Middle frontal gyrus (tissue), 1 donor: ENCODE measurements around the gene VPS13A.
A peak's percentile ranks its signal among the peaks of the same experiment; 100 is the strongest.
"Not testable (repeated sequence)": the region's sequence is repeated elsewhere in the genome, so short reads cannot be mapped to it uniquely, and the experiment has no call there.

Experiments
- DNase-seq: peaks from one replicate; pipeline ENCODE4 v3.0.0-alpha.2; 2015; ENCODE audit warnings: low spot score; ENCODE audit errors: extremely low spot score

Gene VPS13A

DNA sequence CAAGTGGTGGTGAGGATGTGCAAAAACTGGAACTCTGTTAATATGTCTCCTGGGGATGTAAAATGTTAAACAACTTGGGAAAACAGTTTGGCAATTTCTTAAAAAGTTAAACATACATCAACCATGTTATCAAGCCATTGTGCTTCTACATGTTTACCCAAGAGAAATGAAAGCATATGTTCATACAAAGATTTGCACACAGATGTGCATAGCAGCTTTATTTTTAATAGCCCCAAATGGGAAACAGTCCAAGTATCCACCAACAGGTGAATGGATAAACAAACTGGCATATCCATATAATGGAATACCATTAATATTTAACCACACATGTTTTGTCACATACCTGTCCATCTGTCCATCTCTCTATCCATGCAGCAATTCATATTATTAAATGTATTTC is 6.2 kb downstream of the VPS13A start:
- DNase-seq, result no peak

DNA sequence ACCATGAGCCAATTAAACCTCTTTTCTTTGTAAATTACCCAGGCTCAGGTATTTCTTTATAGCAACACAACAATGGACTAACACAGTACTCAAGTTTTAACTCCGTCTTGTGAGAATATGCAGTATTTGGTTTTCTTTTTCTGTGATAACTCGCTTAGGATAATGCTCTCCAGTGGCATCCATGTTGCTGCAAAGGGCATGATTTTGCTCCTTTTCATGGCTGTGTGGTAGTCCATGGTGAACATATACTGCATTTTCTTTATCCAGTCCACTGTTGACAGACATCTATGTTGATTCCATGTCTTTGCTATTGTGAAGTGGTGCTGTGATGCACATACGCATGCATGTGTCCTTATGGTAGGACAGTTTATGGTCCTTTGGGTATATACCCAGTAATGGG is 10.9 kb downstream of the VPS13A start:
- no peak for DNase-seq

DNA sequence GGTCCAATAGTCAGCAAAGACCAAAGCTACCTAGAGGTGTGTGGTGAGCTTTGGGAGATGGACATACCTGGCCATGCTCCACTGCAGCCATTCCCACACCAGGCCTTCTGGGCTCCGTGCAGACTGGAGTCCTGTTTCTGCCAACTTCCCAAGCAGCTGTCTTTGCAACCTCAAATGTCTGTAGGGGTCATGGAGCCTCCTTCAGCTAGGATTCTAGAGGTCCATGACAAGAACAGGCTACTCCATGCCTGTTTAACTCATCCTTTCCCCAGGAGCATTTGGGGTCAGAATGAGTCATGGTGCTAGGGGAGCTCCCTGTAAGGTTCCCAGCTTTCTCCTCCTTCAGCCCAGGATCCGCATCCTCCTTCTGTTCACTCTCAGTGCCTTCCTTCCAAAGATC is 17.1 kb downstream of the VPS13A start:
- DNase-seq, result no peak

DNA sequence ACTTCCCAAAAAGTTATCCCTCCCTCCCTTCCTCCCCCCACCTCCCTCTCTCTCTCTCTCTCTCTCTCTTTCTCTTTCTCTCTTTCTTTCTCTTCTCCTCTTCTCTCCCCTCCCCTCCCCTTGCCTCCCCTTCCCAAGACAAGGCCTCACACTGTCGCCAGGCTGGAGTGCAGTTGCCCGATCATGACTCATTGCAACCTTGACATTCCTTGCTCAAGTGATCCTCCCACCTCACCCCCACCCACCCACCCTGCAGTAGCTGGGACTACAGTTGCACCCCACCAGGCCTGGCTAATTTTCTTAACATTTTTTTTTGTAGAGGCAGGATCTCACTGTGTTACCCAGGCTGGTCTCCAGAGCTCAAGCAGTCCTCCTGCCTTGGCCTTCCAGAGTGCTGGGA is 32.8 kb downstream of the VPS13A start:
- no peak for DNase-seq

DNA sequence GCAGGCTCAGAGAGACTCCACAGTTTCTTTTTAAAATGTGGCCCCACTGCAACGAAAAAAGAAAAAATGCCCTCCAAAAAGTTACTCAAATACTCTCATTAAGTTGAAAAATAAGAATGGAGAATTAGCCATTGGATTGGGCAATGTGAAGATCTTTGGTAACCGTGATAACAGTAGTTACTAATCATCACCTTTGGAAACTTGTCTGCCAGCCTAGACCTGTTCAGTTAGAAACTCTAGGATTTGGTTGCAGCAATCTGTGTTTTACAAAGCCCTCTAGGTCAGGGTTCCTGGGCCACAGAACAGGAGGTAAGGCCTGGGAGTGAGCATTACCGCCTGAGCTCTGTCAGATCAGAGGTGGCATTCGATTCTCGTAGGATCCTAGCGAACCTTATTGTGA is 34.2 kb downstream of the VPS13A start:
- no peak for DNase-seq

DNA sequence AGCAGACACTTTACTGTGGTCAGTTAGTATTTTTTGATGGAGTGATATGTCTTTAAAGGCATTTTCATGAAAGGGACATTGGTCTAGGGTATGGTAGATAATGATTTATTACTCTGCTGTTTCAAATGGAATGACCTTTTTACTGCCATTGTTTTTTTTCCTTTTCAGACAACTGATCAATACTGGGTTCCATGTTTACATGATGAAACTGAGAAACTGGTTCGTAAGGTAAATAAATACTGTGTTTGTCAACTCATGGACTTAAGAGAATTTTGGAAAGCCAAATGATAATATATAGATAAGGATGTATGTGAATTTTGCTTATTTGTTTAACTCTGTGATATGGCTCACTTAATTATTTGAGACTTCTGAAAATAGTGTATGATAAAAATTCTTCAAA is 35.5 kb downstream of the VPS13A start:
- DNase-seq, result no peak

DNA sequence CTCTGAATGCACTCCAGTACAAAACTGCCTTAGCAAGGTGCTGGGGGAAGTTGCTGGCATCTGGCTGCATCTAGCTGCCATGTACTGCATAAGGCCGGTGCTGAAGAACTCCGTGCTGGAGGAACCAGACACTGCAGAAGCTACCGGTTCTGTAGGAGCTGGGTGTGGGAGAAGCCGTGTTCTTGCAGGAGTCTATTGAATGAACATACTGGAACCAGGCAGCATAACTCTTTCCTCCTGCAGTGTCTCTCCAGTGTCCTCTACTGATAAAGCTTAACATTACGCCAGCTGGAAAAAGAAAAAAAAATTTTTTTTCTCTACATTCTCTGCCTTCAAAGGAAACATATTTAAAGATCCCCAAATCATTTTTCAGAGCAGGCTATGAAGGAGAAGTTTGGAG is 38.5 kb downstream of the VPS13A start:
- DNase-seq, result no peak

DNA sequence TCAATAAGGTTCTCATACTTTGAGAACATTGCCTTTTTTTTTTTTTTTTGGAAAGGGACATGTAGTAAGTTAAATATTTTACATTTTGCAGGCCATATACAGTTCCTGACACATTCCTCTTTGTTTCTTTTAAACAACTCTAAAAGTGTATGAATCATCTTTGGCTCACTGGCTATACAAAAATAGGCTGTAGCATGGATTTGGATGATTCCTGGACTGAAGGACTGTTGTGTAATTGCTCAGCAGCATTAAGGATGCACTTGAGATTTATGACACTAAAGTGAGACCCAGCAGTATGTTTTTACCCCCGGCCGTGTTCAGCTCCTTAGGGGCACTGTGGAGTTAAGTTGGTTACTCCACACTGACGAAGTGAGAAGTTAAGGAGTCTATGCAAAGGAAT is 41.3 kb downstream of the VPS13A start:
- peak; percentile 18 for DNase-seq

DNA sequence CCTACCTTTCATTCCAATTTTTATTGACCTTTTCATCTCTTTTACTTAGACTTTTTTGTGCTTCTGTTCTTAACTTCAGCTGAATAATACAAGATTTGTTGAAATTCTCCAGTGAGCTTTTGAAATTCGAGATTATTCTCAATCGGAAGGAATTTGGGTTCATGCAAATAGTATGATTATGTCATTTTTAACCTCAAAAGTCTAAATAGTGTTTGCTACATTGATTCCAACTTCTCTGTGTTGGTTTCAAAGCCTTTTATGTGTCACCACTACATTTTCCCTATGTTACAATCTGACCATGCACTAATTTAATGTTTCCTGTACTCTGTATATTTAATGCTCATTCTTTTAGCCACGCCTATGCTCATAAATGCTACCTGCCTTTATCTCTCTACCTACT is 44.1 kb downstream of the VPS13A start:
- DNase-seq, result no peak

DNA sequence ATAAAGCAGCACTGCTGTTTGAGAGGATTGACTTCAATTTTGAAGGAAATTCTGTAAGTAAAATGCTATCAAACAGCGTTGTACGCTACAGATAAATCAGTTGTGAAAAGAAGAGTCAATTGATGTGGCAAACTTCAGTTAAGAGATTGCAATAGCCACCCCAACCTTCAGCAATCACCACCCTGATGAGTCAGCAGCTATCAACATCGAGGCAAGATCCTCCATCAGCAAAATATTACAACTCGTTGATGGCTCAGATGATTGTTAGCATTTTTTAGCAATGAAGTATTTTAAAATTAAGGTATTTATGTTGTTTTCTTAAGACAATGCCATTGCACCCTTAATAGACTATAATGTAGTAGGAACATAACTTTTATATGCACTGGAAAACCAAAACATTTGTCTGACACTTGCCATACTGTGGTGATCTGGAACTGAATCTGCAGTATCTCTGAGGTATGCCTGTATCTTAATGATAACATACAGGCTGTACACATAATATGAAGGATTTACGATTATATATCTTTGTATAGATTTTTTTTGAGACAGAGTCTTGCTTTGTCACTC is 47.5 kb downstream of the VPS13A start:
- DNase-seq, result no peak

DNA sequence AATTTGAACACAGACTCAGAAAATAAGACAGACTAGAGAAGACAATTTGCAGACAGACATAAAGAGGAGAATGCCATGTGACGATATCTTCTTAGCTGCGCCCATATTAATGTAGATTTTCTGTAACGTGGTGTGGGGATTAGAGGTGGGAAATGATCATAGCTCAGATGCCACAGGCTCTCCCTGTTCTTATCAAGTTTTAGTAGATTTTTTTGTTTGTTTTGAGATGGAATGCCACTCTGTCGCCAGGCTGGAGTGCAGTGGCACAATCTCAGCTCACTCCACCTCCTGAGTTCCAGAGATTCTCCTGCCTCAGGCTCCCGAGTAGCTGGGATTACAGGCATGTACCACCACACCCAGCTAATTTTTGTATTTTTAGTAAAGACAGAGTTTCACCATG is 59.4 kb downstream of the VPS13A start:
- no peak for DNase-seq

DNA sequence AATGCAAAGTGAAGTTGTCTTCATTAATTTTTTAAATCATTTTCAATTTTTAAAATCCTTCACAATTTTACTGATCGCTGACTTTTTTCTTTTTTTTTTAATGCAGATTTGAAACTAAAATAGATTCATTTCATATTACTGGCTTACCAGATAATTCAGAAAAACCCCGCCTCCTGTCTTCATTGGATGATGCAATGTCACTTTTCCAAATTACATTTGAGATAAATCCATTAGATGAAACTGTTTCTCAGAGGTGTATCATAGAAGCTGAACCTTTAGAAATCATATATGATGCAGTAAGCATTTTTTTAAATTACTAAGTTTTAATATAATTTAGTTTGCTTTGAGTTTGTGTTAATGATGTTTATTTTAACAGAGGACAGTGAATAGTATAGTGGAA is 60.6 kb downstream of the VPS13A start:
- no peak for DNase-seq

DNA sequence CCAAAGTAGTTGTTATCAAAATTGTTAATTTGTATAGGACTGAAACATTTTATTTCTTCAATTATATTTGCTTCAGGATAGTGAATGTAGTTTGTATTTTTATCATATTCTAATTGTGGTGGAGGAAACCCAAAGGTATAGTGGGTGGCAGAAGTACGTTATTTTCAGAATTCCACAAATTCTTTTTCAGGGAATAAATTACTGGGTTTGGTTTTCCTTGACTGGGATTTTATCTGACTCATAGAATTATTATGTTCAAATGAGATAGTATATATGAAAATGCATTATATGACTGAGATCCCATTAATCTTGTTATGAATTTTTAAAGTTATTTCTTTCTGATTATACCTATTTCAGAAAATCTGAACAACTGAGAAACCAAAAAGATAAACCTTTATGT is 73.7 kb downstream of the VPS13A start:
- DNase-seq, result no peak

DNA sequence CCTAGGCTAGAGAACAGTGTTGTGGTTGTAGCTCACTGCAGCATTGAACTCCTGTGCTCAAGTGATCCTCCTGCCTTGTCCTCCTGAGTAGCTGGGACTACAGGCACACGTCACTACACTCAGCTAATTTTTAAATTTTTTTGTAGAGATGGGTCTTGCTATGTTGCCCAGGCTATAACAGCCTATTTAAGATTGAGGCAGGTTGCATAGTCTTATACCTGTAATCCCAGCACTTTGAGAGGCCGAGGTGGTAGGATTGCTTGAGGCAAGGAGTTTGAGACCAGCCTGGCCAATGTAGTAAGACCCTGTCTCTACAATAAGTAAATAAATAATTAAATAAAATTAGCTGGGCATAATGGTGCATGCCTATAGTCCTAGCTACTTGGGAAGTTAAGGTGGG is 79.9 kb downstream of the VPS13A start:
- no peak for DNase-seq

DNA sequence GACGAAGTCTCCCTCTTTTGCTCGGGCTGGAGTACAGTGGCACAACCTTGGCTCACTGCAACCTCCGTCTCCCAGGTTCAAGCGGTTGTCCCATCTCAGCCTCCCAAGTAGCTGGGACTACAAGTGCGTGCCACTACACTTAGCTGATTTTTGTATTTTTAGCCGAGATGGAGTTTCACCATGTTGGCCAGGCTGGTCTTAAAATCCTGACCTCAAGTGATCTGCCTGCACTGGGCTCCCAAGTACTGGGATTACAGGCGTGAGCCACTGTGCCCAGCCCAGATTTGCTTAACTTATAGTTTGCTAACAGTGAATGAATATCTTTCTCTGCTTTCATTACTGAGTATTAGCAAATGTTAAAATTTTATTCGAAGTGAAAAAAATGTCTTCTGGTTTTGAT is 84.3 kb downstream of the VPS13A start:
- no peak for DNase-seq

DNA sequence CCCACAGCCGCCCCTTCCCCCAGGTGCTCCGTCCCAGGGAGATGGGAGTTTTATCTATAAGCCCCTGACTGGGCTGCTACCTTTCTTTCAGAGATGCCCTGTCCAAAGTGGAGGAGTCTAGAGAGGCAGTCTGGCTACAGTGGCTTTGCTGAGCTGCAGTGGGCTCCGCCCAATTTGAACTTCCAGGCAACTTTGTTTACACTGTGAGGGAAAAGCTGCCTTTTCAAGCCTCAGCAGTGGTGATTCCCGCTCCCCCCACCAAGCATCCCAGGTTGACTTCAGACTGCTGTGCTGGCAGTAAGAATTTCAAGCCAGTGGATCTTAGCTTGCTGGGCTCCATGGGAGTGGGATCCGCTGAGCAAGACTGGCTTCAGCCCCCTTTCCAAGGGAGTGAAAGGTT is 90.4 kb downstream of the VPS13A start:
- not testable (repeated sequence) for DNase-seq

DNA sequence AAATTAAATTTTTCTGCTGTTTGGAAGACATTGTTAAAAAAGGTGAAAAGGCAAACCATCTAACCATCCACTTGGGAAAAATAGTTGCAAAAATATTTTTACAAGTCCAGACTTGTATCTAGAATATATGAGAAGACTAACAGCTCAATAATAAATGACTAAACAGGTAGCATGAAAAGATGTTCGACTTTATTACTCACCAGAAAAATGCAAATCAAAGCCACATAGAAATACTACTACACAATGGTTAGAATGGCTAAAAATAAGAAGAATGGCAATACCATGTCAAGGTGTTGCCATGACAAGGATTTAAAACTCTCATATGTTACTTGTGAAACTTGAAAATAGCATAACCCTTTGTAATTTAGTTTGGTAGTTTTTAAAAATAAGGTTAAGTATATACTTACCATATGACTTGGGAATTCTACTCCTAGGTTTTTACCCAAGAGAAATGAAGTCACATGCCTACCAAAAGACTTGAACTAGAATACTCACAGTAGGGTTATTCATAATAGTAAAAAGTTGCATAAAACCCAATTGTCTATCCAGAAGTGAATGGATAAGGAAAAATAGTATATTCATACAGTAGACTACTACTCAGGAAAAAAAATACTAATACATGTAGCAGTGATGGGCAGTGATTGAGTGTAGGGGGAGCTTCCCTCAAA is 93.8 kb downstream of the VPS13A start:
- no peak for DNase-seq

DNA sequence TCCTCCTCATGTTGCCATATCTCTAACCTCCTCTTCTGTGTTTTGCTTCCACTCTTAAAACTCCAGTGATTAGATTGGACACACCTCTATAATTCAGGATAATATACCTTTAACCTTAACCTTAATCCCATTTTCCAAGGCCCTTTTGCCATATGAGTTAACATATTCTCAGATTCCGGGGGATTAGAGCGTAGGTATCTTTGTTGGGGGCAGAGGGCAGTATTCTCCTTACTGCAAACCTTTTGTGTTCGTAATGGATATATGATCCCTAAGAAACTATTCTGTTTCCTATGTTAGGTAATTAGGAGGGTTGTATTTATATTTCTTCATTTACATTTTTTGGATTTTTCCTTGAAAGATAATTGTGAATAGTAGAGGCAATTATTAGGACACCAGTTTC is 99.5 kb downstream of the VPS13A start:
- DNase-seq, result no peak

DNA sequence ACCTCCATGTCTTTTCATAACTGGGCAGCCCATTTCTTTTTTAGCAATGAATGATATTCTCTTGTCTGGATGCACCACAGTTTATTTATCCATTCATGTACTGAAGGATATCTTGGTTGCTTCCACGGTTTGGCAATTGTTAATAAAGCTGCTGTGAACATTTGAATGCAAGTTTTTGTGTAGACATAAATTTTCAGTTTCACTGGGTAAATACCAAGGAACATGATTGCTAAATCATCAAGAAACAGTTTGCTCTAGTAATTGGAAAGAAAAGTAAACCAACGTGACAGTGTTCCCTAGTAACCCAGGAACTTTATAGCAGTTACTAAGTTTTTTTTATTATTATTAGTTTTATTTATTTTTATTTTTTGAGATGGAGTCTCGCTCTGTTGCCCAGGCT is 100.4 kb downstream of the VPS13A start:
- DNase-seq, result no peak

DNA sequence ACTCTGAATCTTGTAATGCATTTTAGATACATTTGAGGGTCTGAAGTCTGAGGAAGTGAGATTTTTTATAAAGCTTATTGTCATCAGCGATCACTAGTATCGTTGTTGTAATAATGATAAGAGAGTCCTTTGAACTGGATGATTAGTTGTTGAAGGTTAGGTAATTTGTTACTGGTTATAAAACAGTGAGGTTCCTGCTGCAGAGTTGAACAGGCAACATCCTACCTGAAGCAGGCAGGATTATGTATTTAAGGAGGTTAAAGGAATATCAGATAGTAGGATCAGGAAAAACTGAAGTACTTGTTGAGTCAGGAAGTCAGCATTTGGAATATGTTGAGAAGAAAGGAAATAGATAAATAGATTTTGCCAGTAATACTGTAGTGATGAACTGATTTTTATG is 106.7 kb downstream of the VPS13A start:
- no peak for DNase-seq

DNA sequence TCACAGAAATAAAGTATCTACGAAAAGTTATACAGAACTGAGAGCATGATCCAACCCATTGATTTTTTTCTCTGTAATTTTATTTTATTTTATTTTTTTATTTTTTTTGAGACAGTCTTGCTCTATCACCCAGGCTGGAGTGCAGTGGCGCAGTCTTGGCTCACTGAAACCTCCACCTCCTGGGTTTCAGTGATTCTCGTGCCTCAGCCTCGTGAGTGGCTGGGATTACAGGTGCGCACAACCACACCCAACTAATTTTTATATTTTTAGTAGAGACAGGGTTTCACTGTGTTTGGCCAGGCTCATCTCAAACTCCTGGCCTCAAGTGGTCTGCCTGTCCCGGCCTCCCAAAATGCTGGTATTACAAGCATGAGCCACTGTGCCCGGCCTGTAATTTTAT is 107.3 kb downstream of the VPS13A start:
- no peak for DNase-seq

DNA sequence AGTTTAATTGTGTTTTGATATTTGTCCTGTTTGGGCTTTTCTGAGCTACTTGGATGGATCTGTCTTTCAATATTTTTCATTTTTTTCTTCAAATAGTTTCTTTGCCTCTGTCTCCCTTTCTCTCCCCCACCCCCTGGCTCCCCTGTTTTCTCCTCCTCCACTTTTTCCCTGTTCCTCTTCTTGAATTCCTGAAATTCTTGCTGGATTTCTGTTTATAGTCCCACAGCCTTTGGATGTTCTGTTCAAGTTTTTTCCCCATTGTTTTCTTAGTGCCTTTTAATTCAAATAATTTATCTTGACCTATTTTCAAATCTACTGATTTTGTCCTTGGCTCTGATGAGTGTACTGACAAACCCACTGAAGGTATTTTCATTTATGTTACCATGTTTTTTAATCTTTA is 113.0 kb downstream of the VPS13A start:
- no peak for DNase-seq

DNA sequence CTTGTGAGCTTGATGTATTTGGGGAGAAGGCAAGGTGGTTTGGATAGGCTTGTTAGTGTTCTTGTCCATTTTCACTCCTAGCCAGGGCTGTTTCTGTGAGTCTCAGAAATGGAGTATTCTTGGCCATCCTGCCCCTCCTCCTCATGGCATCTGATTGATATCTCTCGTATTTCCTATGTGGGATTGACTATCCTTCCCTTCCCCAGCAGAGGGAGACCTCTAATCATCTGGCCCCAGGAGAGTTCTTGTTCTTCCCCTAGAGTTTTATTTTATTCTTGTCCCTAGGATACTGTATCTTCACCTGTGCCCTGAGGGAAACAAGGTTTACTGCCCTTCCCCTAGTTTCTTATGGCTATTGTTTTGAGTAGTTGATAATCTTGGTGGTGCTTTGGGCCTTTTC is 114.4 kb downstream of the VPS13A start:
- no peak for DNase-seq

DNA sequence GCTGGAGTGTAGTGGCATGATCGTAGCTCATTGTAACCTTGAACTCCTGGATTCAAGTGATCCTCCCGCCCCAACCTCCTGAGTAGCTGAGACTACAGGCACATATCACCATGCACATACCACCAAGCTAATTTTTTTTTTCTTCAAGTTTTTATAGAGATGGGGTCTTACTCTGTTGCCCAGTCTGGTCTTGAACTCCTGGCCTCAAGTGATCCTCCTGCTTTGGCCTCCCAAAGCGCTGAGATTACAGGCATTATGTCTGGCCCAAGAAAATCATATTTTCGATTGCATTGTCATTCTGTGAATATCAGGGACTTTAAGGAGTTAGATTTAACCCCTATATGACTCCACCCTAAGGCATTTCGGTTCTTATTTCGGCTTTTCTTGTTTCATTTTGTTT is 116.6 kb downstream of the VPS13A start:
- no peak for DNase-seq
